GM08714 (cell line): Measurements from ENCODE around the gene CPVL.
"Not testable (repeated sequence)": the region's sequence is repeated elsewhere in the genome, so short reads cannot be mapped to it uniquely, and the experiment has no call there.

Experiments used
- H3K4me3 ChIP-seq: fragments of 200-500 bp; sonication (Bioruptor generic); 2 replicates; pipeline ENCODE4 v1.5.1; 2014; ENCODE audit warnings: mild to moderate bottlenecking, low read length, inconsistent platforms
- ZNF274 ChIP-seq: IDR thresholded peaks from 2 replicates; pipeline ENCODE4 v1.6.1; 2012; ENCODE audit warnings: mild to moderate bottlenecking, low read depth, low read length

CPVL gene

DNA sequence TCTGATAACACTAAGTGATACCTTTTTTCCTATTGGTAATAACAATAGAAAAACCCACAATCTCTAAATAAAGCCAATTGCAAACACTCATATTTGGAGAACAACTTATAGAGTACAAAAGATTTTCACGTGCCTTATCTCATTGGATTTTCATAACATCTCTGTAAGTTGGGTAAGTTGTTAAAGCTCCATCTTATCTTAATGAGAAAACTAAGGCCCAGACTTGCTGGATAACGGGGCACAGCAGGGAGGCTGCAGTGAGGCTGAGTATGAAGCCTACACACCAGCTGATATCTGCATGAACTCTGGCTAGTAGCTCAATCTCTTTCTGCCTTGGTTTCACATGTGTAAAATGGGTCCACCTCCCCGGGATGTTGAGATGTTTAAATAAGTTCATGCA, 26.8 kb downstream of the CPVL start:
- H3K4me3 ChIP-seq = no peak overlapping the region
- TF ChIP-seq ZNF274 = no peak

DNA sequence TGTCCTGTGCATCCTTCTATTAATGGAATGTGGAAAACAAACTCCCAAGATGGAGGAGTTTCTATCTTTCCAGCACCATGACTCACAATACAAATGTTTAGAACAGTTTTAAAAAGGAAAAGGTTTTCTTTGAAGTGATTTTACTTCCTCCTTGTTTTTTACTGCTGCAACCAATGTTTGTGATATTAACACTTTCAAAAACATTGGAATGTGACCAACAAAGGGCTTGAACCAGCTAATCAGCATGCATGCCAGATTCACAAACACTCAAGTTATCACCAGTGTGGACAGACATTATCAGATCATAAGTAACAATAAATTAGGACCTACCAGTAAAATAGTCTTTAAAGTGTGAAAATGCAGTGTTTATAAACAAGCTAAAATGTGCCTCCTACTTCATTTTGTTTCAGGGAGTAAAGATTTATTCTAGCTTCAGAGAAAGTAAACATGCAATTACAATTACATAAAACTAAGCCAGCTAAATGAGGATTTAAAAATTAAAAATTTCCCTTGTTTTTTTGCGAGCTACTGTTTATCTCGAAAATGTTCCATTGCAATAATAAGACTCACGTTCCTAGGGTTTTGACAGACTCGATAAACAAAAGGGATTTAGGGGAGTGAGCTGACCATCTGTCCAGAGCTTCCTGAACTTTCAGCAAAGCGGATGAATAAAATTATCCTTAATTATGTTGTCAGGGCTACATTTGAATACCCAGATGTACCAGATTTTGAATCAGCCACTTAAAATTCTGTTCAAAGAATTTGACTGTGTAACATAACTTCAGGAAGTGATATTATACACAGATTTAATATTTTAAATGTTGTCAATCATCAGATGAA, 29.8 kb downstream of the CPVL start:
- TF ChIP-seq ZNF274 = no peak
- H3K4me3 ChIP-seq = no peak overlapping the region

DNA sequence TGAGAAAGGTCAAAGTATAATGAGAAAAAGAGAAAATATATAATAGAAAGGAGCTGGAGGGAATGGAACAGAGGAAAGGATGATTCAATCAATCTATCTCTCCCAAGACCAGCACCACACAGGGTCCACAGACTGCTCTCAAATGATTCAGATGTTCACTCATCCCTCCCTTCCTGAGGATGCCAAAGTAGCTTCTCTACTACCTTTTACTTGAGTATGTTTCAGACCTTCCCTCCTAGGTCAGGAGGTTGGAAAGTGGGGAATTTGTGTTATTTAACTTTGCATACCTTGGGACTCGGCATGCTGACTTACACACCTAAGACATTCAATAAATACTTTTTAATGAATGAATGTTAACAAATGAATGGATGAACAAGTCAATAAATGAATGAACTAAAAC, 30.6 kb downstream of the CPVL start:
- H3K4me3 ChIP-seq = no peak overlapping the region
- no peak for TF ChIP-seq ZNF274

DNA sequence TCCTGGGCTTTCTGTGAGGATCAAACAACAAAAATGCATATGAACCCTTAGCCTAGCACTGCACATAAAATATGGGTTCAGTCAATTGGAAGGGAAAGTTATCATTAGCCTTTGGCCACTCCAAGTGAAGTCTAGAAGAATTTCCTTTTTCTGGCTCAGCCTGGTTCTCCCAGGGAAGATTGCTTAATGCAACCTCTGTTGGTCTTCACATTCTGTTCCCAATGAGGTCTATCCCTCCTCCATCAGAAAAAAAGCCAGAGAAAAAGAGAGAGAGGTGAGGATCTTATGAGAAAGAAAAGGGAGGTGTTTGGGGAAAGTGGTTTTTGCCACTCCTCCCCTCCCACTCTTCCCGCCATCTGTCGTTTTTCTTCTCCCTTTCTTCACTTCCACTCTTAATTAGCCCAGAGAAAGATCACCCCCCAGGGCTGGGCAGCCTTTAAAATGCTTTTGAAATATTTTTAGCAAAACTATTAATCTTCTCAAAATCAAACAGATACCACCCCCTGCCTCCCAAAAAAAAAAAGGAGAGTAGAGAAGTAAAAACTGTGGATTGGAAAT, 31.1 kb downstream of the CPVL start:
- no peak overlapping the region for H3K4me3 ChIP-seq
- no peak for TF ChIP-seq ZNF274

DNA sequence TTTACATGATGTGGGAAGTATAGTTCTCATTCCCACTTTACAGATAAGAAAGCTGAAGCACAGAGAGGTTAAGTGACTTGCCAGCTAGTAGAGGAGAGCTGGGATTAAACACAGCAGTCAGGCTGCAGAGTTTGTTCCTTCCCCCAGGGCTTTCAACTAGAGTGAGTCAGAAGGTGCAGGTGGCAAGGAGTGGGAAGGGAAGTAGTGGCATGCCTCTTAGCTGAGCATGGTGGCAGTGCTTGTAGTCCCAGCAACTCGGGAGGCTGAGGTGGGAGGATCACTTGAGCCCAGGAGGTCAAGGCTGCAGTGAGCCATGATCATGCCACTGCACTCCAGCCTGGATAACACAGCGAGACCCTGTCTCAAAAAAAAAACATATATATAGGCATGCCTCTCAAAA, 32.1 kb downstream of the CPVL start:
- not testable (repeated sequence) for H3K4me3 ChIP-seq

DNA sequence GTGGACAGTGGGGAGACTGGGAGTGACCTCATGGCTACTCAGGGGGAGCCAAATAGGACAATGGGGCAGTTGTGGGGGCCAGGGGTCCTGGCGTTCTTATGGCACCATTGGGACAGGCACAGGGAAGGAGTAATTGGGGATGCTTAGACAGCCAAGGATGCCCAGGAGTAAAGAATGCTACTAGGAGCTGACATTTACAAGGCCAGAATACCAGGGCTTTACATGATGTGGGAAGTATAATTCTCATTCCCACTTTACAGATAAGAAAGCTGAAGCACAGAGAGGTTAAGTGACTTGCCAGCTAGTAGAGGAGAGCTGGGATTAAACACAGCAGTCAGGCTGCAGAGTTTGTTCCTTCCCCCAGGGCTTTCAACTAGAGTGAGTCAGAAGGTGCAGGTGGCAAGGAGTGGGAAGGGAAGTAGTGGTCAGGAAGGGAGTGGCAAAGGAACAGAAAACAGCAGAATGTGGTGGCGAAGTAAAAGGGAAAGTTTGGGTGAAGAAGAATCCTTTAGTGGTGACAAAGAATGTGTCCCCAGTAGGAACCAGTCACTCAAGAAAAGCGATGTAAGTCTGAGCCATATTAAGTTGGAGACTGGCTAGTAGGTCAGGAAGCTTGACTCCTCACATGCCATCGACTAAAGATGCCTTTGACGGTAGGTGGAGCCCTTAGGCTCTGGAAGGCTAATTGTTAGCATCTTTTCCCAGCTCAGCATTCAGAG, 32.8 kb downstream of the CPVL start:
- no peak for TF ChIP-seq ZNF274
- H3K4me3 ChIP-seq = no peak overlapping the region

DNA sequence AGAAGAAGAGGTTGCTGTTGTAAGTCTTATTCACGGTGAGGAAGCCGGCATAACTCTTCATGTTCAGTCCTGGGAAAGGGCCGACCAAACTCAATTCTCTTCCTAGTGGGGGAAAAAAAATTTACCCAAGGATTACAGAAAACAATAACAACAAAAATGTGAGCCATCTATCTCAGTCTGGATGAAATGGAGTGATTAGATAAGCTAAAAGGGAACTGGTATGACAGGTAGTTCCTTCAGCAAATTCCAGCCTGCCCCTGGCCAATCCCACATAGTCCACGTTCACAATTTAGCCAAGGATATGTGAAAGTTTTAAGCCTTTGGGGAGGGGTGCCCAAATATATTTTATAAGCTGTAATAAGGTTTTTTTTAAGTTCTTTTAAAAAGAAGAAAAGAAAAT, 33.6 kb downstream of the CPVL start:
- no peak overlapping the region for H3K4me3 ChIP-seq
- TF ChIP-seq ZNF274 = no peak

DNA sequence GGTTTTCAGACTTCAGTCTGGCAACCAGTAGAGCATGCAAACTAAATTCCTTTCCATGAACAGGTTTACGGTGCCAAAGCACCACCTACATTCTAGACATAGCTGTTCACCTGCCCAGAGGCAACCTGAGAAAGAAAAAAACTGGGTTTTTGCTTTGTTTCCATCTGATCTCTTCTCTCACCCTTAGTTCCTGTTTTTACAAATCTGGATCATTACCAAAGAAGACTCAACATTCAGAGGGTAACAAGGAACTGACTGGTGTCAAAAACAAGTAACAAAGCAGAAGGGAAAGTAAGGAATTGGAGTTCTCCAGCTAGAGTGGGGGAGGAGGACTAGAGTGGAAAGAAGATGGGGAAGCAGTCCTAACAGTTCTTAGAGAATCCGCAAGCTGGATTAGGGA, 36.4 kb downstream of the CPVL start:
- no peak overlapping the region for H3K4me3 ChIP-seq
- TF ChIP-seq ZNF274 = no peak

DNA sequence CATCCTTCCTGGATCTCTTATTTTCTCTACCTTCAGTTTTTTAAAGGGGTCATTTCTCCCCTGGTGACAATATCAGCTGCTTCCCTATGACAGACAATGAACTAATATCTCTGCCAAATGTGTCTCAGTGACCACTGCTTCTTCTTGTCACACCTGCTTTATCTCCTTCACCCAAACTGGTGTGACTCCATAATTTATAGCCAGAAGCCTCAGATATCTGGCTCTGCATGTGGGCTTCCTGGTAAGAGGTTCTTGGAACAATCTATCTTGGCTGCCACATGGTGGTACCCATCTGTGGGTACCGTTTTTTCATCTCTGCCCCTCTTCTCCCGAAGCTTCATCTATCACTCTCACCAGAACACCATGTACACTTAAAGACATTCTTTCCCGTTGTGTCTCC, 37.0 kb downstream of the CPVL start:
- no peak for TF ChIP-seq ZNF274
- no peak overlapping the region for H3K4me3 ChIP-seq

DNA sequence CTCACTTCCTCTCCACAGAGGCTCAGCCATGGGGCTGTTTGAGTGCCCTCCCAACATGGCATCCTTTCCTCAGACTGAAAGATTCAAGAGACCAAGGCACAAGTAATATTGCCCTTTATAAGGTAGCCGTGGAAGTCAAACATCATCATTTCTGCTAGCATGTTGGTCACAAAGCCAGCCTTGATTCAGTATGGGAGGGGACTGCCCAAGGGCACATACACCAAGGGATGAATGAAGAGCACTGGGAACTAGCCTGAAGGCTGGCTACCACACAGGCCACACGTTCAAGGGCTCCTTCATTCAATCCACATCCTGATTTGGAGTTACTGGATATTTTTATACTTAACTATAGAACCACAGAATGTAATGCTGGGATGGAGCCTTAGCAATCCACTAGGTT, 39.3 kb downstream of the CPVL start:
- H3K4me3 ChIP-seq = no peak overlapping the region
- TF ChIP-seq ZNF274 = no peak

DNA sequence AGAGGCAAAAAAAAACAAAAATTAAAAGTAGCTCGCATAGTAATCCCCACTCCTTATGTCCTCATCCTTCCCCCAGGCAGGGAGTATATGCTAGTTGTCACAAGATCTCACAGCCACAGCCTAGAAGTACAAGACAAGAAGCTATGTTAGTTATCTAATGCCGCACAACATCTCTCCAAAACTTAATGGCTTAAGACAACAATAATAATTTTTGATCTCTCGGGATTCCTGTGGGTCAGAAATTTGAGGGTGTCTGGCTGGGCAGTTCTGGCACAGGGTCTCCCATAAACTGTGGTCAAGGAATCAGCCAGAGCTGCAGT, 39.7 kb downstream of the CPVL start:
- no peak overlapping the region for H3K4me3 ChIP-seq
- no peak for TF ChIP-seq ZNF274

DNA sequence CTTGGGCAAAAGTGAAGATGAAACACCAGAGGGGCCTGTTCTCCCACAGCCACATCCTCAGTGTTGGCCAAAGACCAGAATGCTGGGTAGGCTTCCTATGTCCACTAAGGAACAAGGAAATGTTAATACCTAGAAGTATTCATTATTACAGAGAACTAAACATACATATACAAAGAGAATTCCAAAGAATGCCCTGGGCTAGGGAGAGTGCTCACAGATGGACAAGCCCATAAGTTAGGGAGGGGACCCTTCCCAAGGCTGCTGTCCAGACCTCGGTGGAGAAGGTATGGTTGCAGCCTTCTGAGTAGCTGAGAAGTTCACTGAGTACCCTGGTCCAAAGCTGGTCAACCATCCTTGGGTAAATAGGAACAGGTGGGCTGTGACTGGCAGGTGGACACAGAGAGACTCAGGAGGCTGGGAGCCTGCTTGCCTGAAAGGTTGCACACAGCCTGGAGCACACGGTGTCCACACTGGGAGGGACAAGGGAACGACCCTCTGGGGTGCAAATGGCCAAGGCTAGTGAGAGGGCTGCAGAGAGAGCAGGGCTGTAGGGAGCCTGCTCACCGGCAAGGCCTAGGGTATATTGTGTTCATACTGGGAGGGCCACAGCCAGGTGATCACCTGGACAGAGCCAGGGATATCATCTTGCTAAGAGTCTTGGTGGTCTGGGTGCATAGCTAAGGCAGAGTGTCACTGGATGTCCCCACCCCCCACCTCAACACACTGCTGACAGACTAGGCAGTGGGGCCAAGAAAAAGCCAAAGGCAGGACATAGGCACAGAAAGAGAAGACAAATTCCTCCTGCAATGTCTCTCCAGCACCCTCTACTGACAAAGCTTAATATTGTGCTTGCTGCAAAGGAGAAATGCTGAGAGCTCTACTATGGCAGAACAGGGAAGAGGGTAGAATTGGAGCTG, 40.3 kb downstream of the CPVL start:
- H3K4me3 ChIP-seq = no peak overlapping the region
- no peak for TF ChIP-seq ZNF274

DNA sequence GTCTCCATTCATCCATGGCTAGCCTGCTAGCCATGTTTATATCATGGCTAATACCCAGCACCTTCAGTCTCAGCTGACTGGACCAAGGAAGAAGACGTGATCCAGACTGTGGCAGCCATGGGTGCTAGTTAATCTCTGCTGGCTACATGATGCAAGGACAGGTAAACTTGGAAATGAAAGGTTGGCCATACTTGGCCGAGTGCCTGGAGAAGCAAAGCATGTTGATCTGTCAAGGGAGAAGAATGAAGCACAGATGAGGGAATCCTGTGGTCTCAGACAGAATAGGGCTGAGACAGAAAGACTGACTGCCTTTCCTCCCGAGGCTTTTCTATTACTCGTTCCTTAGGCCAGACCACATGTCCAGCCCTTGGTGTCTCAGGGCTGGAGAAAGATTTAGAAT, 41.1 kb downstream of the CPVL start:
- no peak overlapping the region for H3K4me3 ChIP-seq
- no peak for TF ChIP-seq ZNF274

DNA sequence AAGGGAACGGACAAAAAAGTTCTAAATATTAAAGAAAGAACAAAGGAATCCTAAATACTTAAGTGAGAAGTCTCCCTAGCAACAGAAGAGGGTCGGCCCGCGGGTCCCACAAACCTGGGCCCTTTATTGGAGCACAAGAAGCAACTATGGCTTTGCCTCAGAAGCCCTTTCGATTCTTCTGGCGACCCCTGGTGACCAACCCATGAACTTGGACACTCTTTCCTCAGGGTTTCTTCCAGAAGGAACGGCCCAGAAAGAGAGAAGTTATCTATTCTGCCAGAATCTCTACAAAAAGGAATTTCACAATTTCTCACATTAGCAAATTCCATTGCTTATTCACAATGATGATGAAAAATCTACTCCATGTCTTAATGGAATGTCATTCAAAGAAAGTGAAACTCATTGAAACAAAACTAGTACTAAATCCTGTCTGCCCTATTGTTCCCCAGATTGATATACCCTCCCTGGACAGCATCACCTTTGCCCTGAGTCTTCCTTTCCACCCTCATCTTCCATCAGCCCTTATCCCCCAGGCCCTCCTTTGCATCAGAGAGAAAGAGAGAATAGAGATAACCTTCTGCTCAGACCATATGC, 43.7 kb downstream of the CPVL start:
- TF ChIP-seq ZNF274 = no peak
- no peak overlapping the region for H3K4me3 ChIP-seq

DNA sequence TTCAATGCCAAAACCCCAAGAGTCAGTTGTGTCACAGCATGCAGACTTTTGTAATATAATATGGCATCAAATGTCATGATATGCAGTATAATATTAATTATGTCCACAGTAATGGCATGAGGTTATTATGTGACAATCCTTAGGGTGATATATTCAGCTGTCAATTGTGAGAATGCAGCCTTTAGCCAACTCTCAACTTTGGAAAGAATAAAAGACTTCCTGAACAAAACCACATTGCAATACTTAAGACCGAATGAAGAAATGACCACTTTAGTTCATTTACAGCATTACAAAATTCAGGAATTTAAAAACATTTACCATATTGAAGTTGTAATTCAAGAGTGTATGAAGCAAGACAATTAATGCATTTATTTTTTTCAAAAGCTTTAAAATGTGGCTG, 45.4 kb downstream of the CPVL start:
- no peak overlapping the region for H3K4me3 ChIP-seq
- no peak for TF ChIP-seq ZNF274
